ENCODE data around the gene ARSG.
"Not testable (repeated sequence)": the region's sequence is repeated elsewhere in the genome, so short reads cannot be mapped to it uniquely, and the experiment has no call there.

ARSG gene

DNA sequence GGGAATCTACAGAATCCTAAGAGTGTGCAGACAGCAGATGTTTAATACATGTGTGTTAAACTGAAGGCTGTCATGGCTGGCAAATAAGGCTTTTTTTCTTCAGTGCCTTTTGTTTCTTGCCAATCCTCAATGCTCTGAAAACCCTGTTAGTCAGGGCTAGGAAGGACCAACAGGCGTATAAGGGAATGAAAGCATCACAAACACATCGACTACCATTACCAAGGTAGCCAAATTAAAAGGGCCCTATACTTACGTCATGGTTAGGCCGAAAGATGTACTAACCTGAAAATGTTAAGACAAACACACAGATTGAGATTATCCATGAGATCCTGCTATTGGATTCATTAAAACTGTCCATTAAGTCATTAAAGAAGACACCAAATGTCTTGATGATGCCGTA lies 13.5 kb upstream of the ARSG start:
- no peak for DNase-seq (ENCODE audit: low spot score)

DNA sequence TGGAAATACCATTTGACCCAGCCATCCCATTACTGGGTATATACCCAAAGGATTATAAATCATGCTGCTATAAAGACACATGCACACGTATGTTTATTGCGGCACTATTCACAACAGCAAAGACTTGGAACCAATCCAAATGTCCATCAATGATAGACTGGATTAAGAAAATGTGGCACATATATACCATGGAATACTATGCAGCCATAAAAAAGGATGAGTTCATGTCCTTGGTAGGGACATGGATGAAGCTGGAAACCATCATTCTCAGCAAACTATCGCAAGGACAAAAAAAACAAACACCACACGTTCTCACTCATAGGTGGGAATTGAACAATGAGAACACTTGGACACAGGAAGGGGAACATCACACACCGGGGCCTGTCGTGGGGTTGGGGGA lies 9.3 kb upstream of the ARSG start:
- DNase-seq (ENCODE audit: low spot score) = not testable (repeated sequence)

DNA sequence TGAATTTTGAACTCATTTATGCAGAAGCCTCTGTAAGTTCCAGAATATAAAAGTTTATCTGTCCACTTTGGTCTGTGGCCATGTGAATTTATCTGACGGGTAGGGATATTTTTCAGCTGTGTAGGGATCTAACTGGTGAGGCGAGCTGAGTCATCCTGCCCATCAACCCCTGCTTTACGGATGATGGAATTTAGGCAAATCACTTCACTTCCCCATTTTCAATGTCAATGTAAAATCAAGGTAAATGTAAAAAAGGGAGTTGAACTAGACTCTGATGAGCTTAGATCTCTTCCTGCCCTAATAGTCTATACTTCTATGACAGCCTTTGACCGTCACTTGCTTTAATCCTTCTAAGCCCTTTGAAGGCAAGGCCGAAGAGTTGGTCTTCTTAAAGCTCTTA lies 2.9 kb upstream of the ARSG start:
- DNase-seq (ENCODE audit: low spot score) = no peak

DNA sequence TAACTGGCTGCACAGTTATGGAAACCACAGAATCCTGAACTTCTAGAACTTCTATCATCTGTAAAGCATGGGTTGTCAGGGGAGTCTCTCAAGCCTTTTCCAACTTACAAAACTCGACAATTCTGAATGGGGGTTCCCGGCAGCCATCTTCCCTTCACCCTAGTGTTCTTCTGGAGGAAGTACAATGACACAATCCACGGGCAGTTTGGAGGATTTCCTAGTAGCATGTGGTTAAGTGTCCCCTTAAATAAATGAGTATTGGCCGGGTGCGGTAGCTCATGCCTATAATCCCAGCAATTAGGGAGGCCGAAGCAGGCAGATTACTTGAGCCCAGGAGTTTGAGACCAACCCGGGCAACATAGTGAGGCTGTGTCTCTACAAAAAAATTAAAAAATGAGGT lies 2.5 kb upstream of the ARSG start:
- DNase-seq (ENCODE audit: low spot score) = no peak

DNA sequence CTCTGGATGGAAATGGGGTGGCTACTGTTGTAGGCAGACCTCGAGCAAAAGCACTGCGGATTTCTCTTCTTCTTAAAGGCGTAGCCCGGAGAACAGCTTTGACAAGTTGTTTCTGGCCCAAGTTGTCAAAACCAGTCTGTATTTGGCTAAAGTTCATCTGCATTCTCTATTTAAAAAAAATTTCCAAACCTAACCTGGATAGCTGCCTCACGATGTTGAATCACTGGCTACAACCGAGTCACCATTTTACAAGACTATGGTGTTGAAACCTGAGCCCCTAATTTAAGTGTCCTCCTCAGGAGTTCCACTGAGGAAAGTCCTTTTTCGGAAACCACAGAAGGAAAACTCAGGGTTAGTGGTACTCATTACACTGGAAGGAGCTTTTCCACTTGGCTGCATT lies 1.8 kb upstream of the ARSG start:
- no peak for DNase-seq (ENCODE audit: low spot score)

DNA sequence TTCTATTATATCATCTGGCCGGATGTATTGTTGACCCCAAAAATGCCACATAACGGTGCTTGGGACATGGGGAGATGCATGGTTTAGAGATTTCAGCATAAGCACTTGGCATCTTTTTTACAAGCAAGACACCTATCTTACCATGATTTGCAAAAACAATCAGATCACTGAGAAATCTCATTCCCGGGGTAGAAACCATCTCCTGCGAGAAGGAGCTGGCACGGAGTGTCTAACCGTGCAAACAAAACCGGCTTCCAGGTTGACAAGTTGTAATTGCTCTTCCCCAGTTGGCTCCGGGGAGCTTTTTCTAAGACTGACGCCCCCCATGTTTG lies 1.4 kb upstream of the ARSG start:
- no peak for DNase-seq (ENCODE audit: low spot score)

DNA sequence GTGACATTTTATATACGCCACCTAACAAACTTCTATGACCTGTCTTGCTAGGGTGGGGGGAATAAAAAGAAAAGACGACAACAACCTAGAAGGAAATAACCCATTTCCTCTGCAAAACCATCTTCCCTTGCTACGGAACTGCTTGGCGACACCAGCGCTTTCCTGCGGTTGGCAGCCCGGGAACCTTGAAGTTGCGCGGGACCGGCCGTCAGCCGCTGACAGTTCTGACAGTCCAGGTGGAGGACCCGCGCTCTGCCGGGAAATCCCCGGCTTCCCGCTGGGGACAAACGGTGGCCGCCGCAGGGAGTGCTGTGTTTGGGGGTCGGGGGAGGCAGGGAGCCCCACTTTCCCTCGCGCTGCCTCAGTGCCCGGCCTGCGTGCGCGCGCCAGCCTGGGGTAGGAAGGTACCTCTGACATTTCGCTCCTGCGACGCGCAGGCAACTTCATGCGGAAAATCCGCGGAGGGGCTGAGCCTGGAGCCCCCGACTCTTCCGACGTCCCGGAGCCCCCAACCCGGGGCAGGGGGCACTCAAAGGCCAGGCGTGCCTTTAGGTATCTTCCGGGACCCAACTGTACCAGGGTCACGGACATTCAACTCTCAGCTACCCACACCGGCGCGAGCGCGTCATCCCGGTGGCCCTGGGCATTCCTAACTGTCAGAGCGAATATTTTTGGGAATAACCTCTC lies 884 bp upstream of the ARSG start:
- no peak for DNase-seq (ENCODE audit: low spot score)

DNA sequence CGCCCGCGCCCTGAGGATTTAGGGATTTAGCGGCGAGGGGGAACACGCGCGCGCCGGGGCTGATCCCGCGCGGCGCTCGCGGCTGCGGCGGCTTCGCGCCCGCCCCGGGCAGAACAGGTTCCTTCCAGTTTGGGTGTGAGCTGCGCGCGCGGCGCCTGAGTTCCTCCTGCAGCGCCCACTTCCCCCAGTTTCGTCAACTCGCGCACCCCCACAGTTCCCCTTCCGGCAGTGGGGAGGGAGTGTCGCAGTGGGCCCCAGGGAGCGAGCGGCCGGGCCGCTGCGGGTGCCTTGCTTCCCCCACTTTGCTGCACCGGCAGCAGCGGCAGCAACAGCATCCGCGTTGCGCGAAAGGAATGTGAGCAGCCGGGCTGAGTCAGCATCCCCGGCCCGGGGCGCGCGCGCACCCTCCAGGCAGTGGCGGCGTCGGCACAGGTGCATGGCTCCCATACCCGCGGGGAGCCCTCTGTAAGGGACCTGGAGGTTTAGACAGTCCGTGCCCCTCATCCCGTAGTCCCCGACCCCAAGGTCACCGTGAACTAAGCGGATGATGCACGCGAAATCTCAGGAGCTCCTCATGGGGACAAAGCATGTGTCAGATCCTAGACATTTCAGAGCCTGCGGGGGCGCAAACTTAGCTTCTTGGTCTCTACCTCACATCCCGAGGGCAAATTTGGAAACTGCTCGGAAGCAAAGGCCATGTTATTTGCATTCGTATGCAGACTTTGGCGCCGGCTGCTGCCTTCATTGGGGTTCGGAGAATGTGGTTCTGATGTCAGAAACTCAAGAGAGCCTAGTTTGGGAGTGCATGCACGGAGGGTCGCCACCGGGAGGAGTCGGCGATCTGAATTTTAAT lies 767 bp downstream of the ARSG start:
- peak; percentile 80 for DNase-seq (ENCODE audit: low spot score)

DNA sequence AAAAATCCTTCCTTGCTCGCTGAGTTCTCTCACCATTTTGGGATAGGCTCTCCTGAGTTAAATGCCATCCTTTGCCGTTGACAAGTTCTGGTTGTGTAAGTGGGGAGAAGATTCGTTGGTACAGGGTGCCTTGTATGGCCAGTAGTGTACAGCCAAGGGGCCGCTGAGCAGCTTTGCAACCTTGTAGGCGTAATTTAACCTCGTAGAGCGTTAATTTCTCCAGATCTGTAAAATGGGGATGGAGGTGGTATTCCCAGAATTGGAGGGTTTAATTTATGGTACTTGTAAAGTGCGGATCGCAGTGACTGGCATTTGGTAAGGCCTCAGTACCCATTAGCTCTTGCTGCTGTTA lies 1.4 kb downstream of the ARSG start:
- no peak for DNase-seq (ENCODE audit: low spot score)

DNA sequence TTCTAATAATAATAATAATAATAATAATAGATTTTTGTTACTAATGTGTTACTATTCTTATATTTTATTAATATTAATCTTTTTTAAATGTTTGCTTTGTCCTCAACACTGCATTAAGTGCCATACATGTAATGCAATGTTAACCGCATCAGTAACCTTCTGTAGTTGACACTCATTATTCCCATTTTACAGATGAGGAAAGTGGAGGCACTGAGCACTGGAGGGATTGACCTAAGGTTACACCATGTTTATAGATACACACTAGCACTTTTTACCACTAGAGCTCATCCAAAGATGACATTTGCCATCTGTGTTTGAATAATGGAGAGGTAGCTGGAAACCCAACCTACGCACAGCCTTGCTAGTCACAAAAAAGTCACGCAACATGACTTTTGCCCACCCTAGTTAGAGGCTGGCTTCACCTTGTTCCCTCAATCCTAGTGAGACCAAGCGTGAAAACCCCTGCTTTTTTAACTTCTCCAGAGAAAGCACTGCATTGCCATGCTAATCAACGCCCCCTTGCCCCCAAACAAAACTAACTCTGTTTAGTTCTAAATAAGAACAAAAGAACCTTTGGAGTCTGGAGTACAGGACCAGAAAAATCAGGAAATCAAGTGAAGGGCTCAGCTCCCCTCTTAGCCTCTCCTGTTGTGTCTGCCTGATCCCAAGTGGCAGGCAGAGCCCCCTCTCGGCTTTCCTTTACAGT lies 2.3 kb downstream of the ARSG start:
- DNase-seq (ENCODE audit: low spot score) = no peak

DNA sequence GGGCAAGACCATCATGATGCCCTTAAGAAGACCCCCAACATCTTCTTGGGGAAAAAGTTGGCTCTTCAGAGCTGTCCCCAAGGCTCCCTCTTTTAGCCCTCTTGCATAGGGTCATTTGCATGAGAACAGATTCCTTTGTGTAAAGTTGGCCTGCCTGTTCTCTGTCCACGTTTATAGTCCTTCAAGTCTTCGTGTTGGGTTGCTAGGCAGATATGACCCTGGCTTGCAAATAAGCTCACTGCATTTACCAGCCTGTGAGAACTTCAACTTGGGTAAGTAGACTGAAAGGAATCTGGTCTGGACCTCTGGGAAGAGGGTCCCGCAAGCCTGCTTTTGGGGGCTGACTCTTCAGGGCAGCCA lies 2.9 kb downstream of the ARSG start:
- DNase-seq (ENCODE audit: low spot score) = no peak

DNA sequence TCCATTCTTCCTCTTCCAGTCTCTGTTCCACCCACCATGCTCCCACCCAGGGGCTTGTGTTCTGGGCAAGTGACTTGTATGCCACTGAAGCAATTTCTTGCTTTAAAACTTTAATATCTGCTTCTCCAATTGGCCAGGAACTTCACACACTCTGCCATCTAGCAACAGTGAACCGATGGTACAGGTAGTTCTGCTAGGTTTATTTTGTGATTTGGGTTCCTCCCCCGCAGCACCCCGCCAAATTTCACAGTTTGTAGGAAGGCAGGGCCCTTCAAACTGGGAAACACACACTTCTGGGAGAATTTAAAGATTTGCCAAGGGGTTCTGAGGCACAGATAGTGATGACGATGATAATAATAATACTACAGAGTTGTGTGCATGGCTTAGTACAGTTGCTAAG lies 3.3 kb downstream of the ARSG start:
- peak; percentile 31 for DNase-seq (ENCODE audit: low spot score)

DNA sequence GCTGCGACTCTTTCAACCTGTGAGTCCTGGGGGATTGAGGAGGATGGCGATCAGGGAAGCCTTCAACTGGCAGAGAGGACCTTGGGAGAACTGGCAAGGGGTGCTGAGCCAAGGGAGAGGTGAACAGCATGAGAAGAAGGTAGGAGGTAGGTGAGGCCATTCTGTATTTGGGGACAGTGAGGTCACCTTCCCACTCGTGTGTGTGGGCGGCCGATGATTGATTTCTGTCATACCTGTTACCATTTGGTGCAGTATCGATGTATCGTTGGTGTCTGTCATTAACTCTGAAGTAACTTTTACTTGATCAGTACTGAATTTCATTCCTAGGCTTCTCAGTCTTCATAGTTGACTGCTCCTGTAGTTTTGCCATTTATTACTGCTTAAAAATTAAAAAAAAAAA lies 3.8 kb downstream of the ARSG start:
- no peak for DNase-seq (ENCODE audit: low spot score)

DNA sequence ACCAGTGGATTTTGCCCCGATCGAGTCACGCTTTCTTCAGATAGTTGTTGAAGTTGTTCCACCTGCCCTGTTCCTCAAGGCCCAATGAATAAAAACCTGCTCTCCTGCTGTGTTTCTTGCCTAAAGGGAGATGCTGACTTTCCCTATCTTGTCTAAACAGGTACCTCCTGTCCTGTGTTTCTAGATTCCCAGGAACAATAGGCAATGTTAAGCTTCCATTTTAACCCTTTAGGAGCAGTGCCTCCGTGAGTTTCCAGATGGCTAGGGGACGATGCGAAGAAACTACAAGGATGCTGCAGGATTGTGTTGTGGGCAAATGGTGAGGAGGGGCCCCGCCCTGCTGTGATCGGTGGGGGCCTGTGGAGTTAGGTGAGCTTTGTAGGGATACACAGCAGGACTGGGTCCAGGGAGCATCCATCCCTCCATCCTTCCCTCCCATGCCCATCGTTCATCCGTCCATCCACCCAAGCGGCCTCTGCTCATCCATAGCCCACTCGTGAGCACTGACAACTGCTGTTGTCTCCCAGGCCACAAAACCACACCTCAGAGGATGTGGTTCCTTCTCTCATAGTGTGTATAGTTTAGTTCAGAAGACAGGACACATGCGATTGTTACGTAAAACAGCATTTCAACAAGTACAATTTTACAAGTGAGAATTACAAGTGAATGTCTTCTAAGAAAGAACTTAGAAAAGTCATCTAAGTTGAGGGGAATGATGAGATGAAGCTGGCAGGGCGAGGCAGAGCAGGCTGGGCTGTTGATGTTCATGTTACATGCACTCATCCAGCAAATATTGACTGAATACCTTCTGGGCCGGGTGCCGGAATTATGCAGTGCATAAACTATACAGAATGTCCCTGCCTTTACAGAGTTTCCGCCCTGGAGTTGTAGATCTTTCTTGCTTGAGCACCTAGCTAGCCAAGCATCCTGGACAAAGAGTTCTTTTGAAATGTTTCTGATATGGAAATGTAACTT lies 5.2 kb downstream of the ARSG start:
- no peak for DNase-seq (ENCODE audit: low spot score)

DNA sequence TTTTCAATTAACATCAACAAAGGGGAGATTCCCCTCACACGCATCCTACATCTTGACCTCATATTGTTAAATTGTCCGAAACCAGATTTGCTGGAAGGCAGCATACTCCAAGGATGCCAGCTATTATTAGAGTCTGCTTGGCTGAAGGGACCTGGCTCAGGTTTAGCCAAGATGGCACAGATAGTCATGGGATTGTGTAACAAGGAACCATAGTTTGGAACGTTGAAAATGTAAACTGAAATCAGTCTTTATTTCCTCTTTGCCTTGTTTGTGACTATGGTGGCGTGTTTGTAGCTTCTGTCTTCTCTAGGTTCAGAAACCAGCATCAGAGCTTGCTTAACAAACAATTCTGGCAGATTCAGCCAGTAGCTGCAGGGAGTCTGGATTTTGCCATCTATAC lies 5.9 kb downstream of the ARSG start:
- DNase-seq (ENCODE audit: low spot score) = no peak

DNA sequence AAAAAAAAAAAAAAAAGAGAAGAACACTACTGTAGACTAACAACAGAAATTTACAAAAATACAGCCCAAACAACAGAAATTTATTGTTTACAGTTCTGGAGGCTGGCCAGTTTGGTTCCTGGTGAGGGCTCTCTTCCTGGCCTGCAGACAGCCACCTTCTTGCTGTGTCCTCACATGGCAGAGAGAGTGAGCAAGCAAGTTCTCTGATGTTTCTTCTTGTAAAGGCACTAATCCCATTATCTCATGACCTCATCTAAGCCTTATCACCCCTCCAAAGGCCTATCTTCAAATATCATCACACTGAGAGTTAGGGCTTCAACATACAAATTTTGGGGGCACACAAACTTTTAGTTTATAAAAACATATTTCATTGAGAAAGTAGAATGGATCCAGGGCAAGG lies 7.3 kb downstream of the ARSG start:
- DNase-seq (ENCODE audit: low spot score) = no peak

DNA sequence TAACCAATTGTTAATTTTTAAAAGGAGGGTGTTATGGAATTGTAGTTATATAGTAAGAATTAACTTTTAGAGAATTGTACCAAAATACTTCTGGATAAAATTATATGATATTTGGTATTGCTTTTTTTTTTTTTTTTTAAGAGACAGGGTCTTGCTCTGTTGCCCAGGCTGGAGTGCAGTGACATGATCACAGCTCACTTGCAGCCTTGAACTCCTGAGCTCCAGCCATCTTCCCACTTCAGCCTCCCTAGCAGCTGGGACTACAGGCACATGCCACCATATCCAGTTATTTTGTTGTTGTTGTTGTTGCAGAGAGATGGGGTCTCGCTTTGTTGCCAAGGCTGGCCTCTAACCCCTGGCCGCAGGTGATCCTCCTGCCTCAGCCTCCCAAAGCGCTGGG lies 8.5 kb downstream of the ARSG start:
- no peak for DNase-seq (ENCODE audit: low spot score)

DNA sequence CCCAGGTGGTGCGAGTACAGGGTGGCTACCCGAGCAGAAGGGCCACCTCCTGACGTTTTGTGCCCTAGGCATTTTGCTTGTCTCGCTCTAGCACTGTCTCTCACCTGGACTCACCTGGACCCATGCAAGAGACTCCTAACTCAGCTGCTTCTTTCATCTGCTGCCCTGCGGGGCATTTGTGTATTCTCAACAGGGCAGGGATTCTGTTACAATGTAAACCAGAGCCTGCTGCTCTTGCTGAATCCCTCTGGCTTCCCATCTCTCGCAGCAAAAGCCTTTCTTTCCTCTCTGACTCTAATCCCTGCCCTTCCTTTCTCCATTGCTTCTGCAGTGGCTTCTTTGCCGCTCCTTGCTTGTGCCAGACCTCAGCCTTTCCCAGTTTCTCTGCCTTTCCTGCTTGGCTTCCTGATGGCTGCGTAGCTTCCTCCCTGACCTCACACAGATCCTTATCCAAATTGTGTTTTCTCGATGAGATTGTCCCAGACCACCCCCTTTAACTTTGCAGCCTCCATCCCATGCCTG lies 10.2 kb downstream of the ARSG start:
- DNase-seq (ENCODE audit: low spot score) = no peak

DNA sequence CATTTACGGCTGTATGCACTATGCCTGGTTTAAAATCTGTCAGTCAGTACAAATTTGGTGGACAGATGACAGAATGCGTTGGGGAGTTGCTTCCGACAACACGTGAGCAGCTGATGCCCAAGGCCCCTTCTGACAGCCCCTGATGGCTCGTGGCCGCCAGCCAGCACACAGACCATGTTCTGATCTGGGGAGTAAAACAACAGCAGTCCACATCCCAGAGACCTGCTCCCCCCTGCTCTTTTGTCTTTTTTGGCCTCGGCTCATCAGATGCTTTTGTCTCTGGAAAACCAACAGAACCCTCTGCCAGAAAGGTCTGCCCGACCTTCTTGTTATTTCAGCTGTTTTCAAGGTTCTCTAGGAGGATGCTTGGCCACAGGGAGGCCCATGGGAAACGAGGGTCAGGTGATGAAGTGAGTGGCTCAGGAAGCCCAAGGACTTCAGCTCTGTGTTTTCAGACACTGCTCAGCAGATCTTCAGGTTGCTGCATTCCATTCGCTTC lies 10.8 kb downstream of the ARSG start:
- no peak for DNase-seq (ENCODE audit: low spot score)

DNA sequence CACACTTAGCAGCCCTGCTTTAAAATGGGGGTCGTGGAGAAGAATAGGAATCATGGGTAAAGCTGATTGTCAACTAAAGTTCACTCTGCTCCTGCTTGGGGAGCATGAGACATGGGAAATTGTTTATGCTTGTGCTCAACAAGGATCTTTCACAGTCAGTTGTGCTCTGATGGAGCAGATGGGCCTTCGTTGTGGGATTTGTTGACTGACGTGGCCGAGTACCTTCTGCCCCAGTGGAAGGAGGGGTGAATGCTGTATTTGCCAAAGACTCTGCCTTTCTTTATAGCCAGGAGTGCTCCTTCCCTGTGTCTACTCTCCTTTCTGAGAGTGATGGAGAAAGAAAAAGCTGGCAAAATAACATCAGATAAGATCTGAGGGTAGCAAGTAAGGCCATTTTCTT lies 11.4 kb downstream of the ARSG start:
- no peak for DNase-seq (ENCODE audit: low spot score)

DNA sequence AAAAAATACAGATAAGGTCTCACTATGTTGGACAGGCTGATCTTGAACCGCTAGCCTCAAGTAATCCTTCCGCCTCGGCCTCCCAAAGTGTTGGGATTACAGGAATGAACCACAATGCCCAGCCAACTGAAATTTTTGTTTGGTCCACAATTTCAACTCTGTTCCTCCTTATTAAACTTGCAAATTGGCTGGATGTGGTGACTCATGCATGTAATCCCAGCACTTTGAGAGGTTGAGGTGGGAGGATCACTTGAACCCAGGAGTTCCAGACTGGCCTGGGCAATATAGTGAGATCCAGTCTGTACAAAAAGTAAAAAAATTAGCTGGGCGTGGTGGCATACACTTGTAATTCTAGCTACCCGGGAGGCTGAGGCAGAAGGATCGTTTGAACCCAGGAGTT lies 13.4 kb downstream of the ARSG start:
- DNase-seq (ENCODE audit: low spot score) = no peak

DNA sequence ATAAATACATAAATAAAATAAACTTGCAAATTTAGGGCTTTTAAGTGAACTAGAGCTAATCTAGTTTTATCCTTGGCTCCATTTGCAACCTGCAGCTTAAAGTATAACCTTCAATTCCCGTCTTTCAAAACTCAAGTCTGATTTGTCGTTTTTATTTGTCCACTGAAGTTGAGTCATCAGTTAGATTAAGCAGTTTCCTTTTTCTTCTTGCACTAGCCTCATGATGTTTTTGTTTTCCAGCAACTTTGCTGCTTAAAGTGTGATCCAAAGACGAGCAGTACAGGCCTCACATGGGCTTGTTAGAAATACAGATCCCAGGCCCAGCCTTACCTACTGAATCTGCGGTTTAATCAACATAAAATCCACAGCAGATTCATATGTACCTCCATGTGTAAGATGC lies 13.8 kb downstream of the ARSG start:
- DNase-seq (ENCODE audit: low spot score) = no peak

All from putamen (tissue), 1 donor.